Cardiac septum (tissue), 1 donor: ENCODE results near the gene SMG6. TPM values are rescaled to one million over a fixed set of nuclear protein-coding genes. Genes with fewer than 3 reads are reported as not detected.
A peak's percentile ranks its signal among the peaks of the same experiment; 100 is the strongest.

ENCODE experiments used
- DNase-seq: peaks from one replicate; pipeline ENCODE4 v3.0.0-alpha.2; 2020; ENCODE audit warnings: low spot score
- intact Hi-C: fragments of 100-400 bp; cut with DNase I; formaldehyde crosslinking; loops from one replicate; pipeline ENCODE4 v1.14.0; 2022
- total RNA-seq: library from RNA; stranded (reverse); fragmentation: NEBNext Ultra II Directional; extraction: Animal tissue kit (Norgen Biotek cat#: 25700); gene quantifications from one replicate; pipeline ENCODE4 v1.2.1, GENCODE V29; 2021
- donor health status: DM: no; HTN: no; CAD: no.

Gene SMG6
- total RNA-seq, 1 donor from 2014 or later: 19.7 TPM

GRCh38 chr17:2239882-2240430 lies 63.6 kb downstream of the SMG6 start:
- intact Hi-C loops: loop anchor here (5.0 kb wide), 1 partner anchor 68 kb away; no protein-coding TSS in a partner anchor
- DNase-seq: no peak

DNA sequence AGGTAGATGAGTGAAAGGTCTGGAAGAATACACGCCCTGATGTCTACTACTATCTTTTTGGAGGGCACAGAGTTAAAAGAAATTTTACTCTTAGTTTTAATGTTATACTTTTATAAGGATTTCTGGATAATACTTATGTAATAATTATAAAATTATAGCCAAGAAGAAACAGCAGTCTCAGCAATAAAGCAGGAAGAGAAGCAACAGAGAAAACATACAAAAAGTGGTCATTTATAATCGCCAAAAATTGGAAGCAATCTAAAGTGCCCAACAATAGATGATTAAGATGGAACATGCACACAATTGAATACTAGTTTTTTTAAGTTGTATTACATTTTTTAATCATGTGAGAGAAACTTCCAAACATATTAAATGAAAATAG lies 64.4 kb downstream of the SMG6 start:
- no peak for DNase-seq
- intact Hi-C loops: loop anchor here (5.0 kb wide), 1 partner anchor 67 kb away; no protein-coding TSS in a partner anchor

GRCh38 chr17:2238432-2239169 lies 65.0 kb downstream of the SMG6 start:
- intact Hi-C loops: loop anchor here (5.0 kb wide), 1 partner anchor 66 kb away; no protein-coding TSS in a partner anchor
- DNase-seq: no peak

- intact Hi-C loops: loop anchor here (5.0 kb wide), 1 partner anchor 66 kb away; no protein-coding TSS in a partner anchor
- DNase-seq: no peak
Measured at GRCh38 chr17:2237950-2238349, 65.6 kb downstream of the SMG6 start.

- DNase-seq: no peak
- intact Hi-C loops: loop anchor here (5.0 kb wide), 1 partner anchor 65 kb away; no protein-coding TSS in a partner anchor
Measured at GRCh38 chr17:2237521-2237921, 66.1 kb downstream of the SMG6 start.

DNA sequence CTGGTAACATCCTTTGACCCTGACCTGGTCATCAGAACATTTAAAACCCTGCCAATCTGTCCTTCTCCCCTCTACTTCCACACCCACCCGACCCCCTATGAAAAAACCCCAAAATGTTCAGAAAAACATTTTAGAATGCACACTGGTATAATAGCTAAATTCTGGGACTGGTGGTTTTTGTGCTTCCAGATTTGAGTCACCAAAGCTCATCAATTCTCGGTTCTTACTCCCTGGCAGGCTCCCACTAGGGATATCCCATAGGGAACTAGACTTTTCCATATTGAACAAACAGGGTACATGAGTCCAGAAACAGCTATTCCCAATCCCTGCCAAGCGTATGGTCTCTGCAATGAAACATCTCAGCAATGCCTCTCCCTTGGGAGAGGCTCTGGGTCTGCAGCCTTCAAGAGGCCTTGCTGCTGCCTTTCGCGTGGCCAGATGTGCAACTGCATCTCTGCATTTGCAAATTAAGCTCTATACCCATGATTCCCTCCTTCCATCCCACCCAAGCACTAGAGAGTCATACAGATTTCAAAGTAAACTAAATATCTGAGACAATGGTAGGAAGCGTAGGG lies 67.7 kb downstream of the SMG6 start:
- no peak for DNase-seq
- intact Hi-C loops: loop anchor here (5.0 kb wide), 1 partner anchor 64 kb away; no protein-coding TSS in a partner anchor

GRCh38 chr17:2235265-2235664 lies 68.3 kb downstream of the SMG6 start:
- intact Hi-C loops: loop anchor here (5.0 kb wide), 1 partner anchor 63 kb away; no protein-coding TSS in a partner anchor
- no peak for DNase-seq

DNA sequence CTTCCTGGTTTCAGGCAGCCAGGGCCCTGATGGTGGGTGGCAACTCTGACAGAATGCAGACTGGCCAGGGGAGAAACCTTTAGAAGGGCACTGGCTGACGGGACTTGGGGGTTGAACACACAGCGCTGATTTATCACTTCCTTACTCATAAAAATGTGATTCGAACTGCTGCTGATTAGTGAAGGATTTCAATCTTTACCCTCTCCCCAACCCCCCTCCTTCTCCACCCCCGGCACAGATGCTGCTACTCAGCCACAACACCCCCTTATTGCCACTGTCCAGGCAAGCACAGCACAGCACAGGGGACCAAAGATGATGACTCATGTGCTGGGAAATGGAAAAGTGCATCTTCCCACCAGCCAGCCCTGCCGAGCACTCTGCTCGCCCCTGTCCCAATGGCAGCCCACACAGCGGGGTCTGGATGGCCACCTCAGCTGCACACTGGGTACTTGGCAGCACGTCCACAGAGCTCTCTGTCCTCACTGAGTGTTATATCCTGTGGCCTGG lies 70.1 kb downstream of the SMG6 start:
- DNase-seq: no peak

GRCh38 chr17:2232244-2232638 lies 71.3 kb downstream of the SMG6 start:
- DNase-seq: no peak
- intact Hi-C loops: no loop called here

More for the DNA sequence above, 70.1 kb downstream of the SMG6 start:
- intact Hi-C loops: no loop called here

GRCh38 chr17:2230877-2231276 lies 72.7 kb downstream of the SMG6 start:
- DNase-seq: no peak
- intact Hi-C loops: no loop called here

- DNase-seq: no peak
- intact Hi-C loops: no loop called here
Measured at GRCh38 chr17:2227025-2227699, 76.4 kb downstream of the SMG6 start.

DNA sequence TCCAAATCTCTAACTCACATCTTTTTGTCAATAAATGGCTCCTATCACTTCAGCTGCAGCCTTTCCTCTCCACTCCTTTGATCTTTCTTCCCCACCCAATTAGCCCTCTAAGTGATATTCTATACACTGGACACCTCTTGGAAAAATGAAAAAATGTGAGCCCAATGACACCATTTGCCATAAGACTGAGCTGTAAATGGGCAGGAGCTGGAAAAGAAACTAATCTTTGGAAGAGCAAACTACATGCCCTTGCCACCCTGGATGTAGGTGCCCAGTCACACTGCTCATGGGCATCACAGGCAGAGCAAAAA lies 80.0 kb downstream of the SMG6 start:
- intact Hi-C loops: no loop called here

DNA sequence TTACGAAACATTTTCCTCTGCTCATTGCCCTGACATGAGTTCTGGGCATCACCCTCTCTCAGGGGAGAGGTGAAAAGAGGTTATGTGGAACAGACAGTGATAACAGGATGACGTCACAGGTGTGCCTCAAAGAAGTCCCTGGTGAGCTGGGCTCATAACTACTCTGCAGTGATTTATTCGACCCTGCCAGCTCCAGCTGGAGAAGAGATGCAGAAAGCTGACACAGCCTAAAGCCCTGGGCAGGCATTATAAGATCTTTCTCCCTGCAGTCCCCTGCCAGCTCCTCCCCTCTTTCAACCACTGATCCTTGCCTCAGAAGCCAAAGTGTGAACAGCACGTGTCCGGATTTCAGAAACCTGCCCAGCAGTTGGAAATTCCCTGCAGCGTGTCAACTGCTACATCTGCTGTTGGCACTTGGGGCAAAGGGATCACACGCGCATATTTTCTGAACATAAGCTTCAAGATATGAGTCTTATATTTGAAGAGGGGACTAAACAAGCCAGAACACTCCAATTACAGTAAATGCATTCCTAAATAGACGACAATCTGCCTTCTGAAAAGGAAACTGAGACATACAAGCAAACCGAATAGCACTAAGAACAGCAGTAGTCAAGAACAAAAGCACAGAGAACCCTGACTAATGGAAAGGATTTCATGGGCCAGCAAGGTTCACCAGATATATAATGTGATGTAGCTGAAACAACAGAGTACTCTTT lies 80.5 kb downstream of the SMG6 start:
- no peak for DNase-seq
- intact Hi-C loops: no loop called here

More for the DNA sequence above, 80.0 kb downstream of the SMG6 start:
- no peak for DNase-seq

DNA sequence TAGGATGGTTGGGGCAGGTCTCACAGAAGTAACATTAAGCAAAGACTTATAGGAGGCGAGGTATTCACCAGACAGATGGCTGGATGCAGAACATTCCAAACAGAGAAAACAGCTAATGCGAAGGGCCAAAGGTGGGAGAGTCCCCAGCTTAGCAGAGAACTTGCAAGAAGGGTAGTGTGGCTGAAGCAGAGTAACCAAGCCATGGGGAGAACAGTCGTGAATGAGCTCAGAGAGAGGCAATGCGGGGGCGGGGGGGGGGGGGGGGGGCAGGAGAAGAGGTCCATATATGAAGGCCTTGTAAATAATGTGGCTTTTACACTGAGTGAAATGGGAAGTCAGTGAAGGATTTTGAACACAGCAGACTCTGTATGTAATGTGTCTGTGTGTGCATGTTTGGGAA lies 81.3 kb downstream of the SMG6 start:
- intact Hi-C loops: no loop called here
- no peak for DNase-seq

- intact Hi-C loops: no loop called here
- DNase-seq: no peak
Measured at GRCh38 chr17:2218426-2218825, 85.2 kb downstream of the SMG6 start.

- intact Hi-C loops: loop anchor here (1.0 kb wide), 1 partner anchor 43 kb away; no protein-coding TSS in a partner anchor
- peak; percentile 87 for DNase-seq
Measured at GRCh38 chr17:2215616-2216364, 87.8 kb downstream of the SMG6 start.

DNA sequence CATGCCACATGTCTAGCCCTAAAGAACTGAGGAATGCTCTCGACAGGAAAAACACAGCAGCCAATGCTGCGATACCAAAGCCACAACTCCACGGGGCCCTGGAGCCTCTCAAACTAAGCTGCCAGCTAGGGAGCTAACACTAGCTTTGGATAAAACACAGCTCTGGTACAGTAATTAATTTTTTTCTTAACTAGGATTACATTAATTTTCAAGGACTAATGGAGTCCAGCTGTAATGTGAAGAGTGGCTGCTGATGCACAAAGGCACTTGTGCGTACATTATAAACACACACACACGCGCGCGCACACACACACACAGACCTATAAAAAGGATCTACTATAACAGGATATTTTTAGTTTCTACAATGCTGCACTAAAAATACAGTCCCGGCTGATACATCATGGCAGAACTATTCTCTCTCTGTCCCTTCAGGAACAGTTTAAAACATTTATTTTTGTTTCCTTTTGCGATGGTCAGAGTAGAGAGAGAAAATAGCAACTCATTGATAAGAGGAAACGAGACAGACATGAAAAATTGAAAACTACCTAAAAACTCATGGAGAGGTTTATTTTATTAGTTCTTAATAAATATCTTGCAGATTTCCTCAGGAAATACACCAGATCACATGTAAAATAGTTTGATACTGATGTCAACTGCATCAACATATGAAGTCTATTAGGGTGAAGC lies 88.5 kb downstream of the SMG6 start:
- DNase-seq: peak; percentile 86
- intact Hi-C loops: loop anchor here (1.0 kb wide), 1 partner anchor 43 kb away; no protein-coding TSS in a partner anchor
